ENCODE results near the gene PNMA1. TPM values are rescaled to one million over a fixed set of nuclear protein-coding genes. Genes with fewer than 3 reads are reported as not detected.

Gene PNMA1
- total RNA-seq, 1 donor from 2014 or later: 72.0 TPM

DNA sequence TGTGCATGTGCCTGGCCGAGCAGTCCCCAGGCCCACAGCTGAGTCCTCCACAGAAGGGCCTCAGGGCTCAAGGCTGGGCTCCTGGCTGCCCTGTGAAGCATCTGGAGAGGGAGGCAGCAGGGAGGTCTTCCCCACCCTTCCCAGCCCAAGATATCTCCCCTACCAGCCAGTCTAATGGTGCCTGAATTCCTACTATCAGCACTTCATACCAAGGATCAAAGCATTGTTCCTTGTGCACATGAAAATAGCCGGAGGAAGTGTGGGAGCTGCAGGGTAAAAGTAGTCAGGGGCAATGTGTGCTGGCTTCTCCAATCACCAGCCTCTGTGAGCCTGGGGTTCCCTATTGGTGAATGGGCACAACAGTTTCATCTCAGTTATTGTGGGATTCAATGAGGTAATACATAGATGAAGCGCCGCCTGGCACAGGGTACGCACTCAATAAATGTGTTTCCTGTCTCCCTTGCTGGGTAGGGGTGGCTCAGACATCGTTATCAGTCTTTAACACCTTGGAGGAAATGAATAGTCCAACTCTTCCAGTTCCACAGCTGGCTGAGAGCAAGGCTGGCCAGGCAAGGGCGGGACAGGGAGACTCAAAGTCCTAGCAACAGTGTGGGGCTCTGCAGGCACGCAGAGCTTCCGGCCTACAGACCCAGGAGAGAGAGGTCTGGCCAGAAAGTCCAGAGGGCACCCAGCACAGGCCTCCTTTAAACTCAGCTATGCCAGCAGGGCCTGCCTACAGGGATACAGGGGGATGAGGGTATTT, 39.1 kb upstream of the PNMA1 start:
- Mint-ChIP-seq H3K36me3 (ENCODE audit: low read depth) (no peaks in the 10 kb centered on the region), H3K27me3 (ENCODE audit: low read depth) (no peaks in the 10 kb centered on the region), H3K27ac (ENCODE audit: unreplicated experiment) (peak overlapping the region; percentile 99), H3K4me3 (ENCODE audit: unreplicated experiment) (no peak overlapping the region), H3K9me3 (ENCODE audit: low read depth) (no peaks in the 10 kb centered on the region), H3K4me1 (ENCODE audit: low read depth) (peaks cover 100% of the 10 kb centered on the region)
- TF ChIP-seq, protein P1, sequence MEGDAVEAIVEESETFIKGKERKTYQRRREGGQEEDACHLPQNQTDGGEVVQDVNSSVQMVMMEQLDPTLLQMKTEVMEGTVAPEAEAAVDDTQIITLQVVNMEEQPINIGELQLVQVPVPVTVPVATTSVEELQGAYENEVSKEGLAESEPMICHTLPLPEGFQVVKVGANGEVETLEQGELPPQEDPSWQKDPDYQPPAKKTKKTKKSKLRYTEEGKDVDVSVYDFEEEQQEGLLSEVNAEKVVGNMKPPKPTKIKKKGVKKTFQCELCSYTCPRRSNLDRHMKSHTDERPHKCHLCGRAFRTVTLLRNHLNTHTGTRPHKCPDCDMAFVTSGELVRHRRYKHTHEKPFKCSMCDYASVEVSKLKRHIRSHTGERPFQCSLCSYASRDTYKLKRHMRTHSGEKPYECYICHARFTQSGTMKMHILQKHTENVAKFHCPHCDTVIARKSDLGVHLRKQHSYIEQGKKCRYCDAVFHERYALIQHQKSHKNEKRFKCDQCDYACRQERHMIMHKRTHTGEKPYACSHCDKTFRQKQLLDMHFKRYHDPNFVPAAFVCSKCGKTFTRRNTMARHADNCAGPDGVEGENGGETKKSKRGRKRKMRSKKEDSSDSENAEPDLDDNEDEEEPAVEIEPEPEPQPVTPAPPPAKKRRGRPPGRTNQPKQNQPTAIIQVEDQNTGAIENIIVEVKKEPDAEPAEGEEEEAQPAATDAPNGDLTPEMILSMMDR (IDR thresholded peaks at IDR 0.05): no peak
- no peak for DNase-seq (ENCODE audit: low spot score)

DNA sequence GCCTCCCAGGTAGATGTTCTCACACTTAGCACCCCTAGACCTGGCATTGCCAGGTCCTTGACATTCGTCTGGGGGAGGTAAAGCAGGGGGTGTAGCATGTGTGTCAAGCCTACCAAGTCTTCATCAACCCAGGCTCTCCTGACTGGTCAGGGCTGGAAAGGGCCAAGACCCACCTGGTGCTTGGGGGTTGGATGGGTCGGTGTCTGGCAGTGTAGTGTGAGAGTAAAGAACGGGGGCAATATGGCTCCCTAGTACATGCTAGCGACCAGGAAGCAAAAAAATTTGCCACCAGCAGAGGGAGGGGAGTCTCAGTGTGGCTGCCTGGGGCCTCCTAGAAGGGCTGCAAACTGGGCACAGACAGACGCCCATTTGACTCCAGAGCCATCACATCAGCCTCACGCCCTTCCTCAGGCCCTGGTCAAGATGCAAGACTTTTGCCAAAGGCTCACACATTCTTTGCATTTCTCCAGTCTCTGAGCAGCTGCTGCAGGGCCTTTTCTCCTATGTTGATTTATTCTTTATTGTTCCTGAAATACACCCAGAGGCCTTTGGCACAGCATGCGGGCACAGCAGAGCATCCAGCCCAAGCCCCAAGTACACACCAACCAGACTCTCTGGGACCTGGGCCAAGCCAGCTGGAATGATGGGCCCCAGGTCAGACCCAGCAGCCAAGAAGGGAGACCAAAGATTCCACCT, 38.3 kb upstream of the PNMA1 start:
- Mint-ChIP-seq H3K4me3 (ENCODE audit: unreplicated experiment) (no peak overlapping the region), H3K9me3 (ENCODE audit: low read depth) (no peaks in the 10 kb centered on the region)

DNA sequence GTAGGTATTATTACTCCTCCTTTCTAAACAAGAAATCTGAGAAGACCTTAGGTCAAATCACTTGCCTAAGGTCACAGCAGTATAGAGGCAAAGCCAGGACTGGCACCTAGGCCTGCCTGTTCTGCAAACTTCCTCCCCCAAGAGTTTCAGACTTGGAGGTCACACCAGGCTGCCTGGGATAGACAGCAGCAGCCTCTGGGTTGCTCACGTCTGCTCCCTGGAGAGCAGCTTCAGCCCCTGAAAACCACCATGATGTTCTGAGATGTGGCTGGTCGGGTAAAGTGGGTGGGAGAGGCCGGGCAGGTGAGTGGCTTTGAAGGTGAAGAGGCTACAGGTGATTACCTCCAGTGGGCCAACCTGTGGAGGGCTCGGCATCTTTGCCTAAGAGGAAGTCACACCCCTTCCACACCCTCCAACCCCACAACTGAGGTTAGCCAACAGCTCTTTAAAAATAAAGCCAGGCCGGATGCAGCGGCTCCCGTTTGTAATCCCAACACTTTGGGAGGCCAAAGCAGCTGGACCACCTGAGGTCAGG, 37.0 kb upstream of the PNMA1 start:
- DNase-seq (ENCODE audit: low spot score): no peak
- no peak overlapping the region for H3K4me3 Mint-ChIP-seq (ENCODE audit: unreplicated experiment)
- H3K9me3 Mint-ChIP-seq (ENCODE audit: low read depth): no peaks in the 10 kb centered on the region
- H3K36me3 Mint-ChIP-seq (ENCODE audit: low read depth): no peaks in the 10 kb centered on the region
- peak overlapping the region; percentile 99 for H3K27ac Mint-ChIP-seq (ENCODE audit: unreplicated experiment)
- H3K27me3 Mint-ChIP-seq (ENCODE audit: low read depth): no peaks in the 10 kb centered on the region
- TF ChIP-seq, protein P1 (IDR thresholded peaks at IDR 0.05): no peak
- H3K4me1 Mint-ChIP-seq (ENCODE audit: low read depth): peaks cover 97% of the 10 kb centered on the region

More for the DNA sequence above, 38.3 kb upstream of the PNMA1 start:
- H3K36me3 Mint-ChIP-seq (ENCODE audit: low read depth): no peaks in the 10 kb centered on the region
- no peak for DNase-seq (ENCODE audit: low spot score)
- TF ChIP-seq, protein P1 (IDR thresholded peaks at IDR 0.05): peak; percentile 77
- no peaks in the 10 kb centered on the region for H3K27me3 Mint-ChIP-seq (ENCODE audit: low read depth)
- H3K4me1 Mint-ChIP-seq (ENCODE audit: low read depth): peaks cover 97% of the 10 kb centered on the region
- peak overlapping the region; percentile 99 for H3K27ac Mint-ChIP-seq (ENCODE audit: unreplicated experiment)

DNA sequence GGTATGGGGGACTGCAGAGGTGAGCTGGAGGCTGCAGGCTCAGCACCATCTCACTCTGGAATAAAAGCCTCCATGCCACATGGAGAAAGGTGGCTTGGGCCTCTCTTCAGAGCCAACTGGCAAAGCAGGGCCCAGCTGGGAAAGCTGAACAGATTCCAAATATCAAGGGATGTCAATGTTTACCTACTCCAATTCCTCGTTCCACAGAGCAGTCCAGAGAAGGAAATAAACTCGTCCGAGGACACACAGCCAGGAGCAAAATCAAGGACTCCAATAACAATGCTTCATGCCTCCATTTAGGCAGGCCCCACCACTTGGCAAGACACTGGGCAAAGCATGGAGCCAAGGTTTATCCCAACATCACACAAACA, 36.3 kb upstream of the PNMA1 start:
- no peaks in the 10 kb centered on the region for H3K36me3 Mint-ChIP-seq (ENCODE audit: low read depth)
- H3K9me3 Mint-ChIP-seq (ENCODE audit: low read depth): no peaks in the 10 kb centered on the region
- no peaks in the 10 kb centered on the region for H3K27me3 Mint-ChIP-seq (ENCODE audit: low read depth)
- H3K4me1 Mint-ChIP-seq (ENCODE audit: low read depth): peaks cover 97% of the 10 kb centered on the region
- H3K4me3 Mint-ChIP-seq (ENCODE audit: unreplicated experiment): no peak overlapping the region
- DNase-seq (ENCODE audit: low spot score): no peak
- peak overlapping the region; percentile 74 for H3K27ac Mint-ChIP-seq (ENCODE audit: unreplicated experiment)
- TF ChIP-seq, protein P1 (IDR thresholded peaks at IDR 0.05): no peak

DNA sequence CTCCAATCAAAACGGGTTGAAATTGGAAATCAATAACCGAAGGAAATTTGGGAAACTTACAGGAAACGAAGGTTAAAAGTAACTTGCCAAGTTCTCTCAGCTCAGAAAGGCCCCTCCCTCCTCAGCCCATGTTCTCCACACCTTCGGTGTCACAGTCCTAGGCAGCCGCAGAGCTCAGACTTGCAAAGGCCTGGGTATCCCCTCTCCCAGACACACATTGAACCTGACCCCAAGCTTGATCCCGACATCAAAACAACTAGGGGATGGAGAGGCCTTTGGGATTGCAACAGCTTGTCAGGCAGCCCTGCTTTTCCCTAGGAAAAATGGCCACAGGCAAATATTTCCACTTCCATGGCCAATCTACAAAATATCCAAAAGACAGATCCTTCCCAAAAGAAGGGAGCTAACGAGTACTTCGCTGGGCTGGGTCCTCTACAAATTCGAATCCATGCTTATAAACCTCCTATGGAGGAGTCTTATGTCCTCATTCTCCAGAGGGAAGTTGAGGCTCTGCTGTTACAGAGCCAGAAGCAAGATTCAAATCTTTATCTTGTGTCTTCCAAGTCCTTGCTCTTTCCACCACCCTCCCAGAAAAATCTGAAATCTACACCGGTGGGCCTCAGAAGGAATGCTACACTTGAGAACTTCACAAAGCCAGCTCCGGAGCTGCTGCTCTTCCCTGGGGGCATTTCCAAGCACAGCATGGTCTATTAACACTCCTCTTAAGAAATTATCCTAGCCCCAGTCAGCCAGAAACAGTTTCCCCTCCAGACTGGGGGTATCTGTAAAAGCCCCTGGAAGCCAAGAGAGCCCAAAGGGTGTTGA, 35.7 kb upstream of the PNMA1 start:
- Mint-ChIP-seq H3K36me3 (ENCODE audit: low read depth) (no peaks in the 10 kb centered on the region), H3K4me3 (ENCODE audit: unreplicated experiment) (no peak overlapping the region), H3K9me3 (ENCODE audit: low read depth) (no peaks in the 10 kb centered on the region), H3K27ac (ENCODE audit: unreplicated experiment) (peak overlapping the region; percentile 74), H3K27me3 (ENCODE audit: low read depth) (no peaks in the 10 kb centered on the region), H3K4me1 (ENCODE audit: low read depth) (peaks cover 96% of the 10 kb centered on the region)
- TF ChIP-seq, protein P1 (IDR thresholded peaks at IDR 0.05): no peak
- DNase-seq (ENCODE audit: low spot score): no peak

All from chondrocyte (in vitro differentiated cells).